ENCODE measurements around the gene ST7L. TPM values are rescaled to one million over a fixed set of nuclear protein-coding genes. Genes with fewer than 3 reads are reported as not detected.

Gene ST7L
- total and polyA plus RNA-seq, 2 donors (not counting 1 experiment from before 2014, with no cell fraction given): 14.6 to 18.0 TPM

DNA sequence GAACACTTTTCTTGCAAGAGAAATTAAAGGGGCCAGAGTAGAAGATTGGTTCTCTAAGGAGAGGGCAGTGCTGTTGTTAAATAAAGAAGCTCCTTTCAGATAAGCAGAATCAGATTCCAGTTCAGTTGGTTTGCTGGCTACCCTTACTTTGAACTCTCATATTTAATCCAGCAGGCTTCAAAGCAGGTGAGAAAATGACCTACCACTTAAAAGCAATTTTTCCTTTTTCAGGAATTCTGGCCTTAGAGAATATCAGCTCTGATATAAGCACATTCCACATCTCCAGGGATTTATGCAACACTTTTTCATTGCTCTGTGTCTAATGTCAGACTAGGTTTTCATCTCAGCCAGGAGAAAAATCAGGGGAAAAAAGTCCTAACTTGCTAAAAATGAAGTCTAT, 81.5 kb downstream of the ST7L start:
- H3K4me1 ChIP-seq (ENCODE audit: control insufficient read depth, extremely low read depth, insufficient read depth, low read length): peaks cover 2% of the 10 kb centered on the region
- H3K4me3 ChIP-seq (replicated peaks in 1 of 4; ENCODE audit: control extremely low read depth in 1 of 4, insufficient read depth in 1 of 4, low read depth in 3 of 4, low read length in 4 of 4): no peak overlapping the region
- no peaks in the 10 kb centered on the region for H3K9me3 ChIP-seq (ENCODE audit: control insufficient read depth, insufficient read depth, low read depth, low read length)
- H3K27me3 ChIP-seq (ENCODE audit: control insufficient read depth, insufficient read depth, low read length): no peaks in the 10 kb centered on the region
- H4K20me1 ChIP-seq (ENCODE audit: control insufficient read depth, extremely low read depth, insufficient read depth, low read length): no peaks in the 10 kb centered on the region
- DNase-seq (ENCODE audit: low read depth in 2 of 2): peak in 1 of 2 donors; percentile 82
- H3K79me2 ChIP-seq (ENCODE audit: control insufficient read depth, insufficient read depth, low read length): no peaks in the 10 kb centered on the region
- no peak overlapping the region for H3K27ac ChIP-seq (ENCODE audit: insufficient read depth, low read length)
- H2AFZ ChIP-seq (ENCODE audit: low read length): no peak overlapping the region
- peaks cover 3% of the 10 kb centered on the region for H3K36me3 ChIP-seq (ENCODE audit: control insufficient read depth, insufficient read depth, low read length)
- no peak for TF ChIP-seq EZH2 (IDR thresholded peaks at IDR 0.05; ENCODE audit: low read length, missing control alignments)
- TF ChIP-seq, protein P1, sequence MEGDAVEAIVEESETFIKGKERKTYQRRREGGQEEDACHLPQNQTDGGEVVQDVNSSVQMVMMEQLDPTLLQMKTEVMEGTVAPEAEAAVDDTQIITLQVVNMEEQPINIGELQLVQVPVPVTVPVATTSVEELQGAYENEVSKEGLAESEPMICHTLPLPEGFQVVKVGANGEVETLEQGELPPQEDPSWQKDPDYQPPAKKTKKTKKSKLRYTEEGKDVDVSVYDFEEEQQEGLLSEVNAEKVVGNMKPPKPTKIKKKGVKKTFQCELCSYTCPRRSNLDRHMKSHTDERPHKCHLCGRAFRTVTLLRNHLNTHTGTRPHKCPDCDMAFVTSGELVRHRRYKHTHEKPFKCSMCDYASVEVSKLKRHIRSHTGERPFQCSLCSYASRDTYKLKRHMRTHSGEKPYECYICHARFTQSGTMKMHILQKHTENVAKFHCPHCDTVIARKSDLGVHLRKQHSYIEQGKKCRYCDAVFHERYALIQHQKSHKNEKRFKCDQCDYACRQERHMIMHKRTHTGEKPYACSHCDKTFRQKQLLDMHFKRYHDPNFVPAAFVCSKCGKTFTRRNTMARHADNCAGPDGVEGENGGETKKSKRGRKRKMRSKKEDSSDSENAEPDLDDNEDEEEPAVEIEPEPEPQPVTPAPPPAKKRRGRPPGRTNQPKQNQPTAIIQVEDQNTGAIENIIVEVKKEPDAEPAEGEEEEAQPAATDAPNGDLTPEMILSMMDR (conservative IDR thresholded peaks at IDR 0.05 in 1 of 2, IDR thresholded peaks at IDR 0.05 in 1 of 2; ENCODE audit: low read depth in 1 of 2, low read length in 2 of 2): no peak
- H3K4me2 ChIP-seq (ENCODE audit: extremely low read depth, insufficient read depth, low read length): no peak overlapping the region
- no peak overlapping the region for H3K9ac ChIP-seq (ENCODE audit: insufficient read depth, low read length)

DNA sequence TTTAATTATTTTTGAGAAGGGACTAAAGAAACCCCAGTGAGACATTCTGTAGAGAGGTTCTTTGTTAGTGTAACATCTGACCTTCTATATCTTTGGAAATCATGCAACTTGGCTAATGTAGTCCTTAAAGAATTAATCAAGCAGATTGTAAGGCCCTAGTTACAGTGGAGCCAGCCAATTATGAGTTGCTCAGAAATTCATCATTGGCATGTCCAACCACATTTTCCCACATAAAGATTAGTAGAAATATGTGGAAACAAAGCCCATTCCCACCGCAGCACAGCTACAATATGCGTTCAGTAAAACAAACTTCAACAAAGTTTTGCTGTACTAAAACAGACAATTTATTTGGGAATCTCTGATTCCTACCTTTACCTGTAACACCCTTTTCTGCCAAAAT, 82.4 kb downstream of the ST7L start:
- H3K4me2 ChIP-seq (ENCODE audit: extremely low read depth, insufficient read depth, low read length): no peak overlapping the region
- no peak overlapping the region for H3K27ac ChIP-seq (ENCODE audit: insufficient read depth, low read length)
- peaks cover 2% of the 10 kb centered on the region for H3K4me1 ChIP-seq (ENCODE audit: control insufficient read depth, extremely low read depth, insufficient read depth, low read length)
- H3K9me3 ChIP-seq (ENCODE audit: control insufficient read depth, insufficient read depth, low read depth, low read length): no peaks in the 10 kb centered on the region
- H2AFZ ChIP-seq (ENCODE audit: low read length): no peak overlapping the region
- peak; percentile 52 to 92 for DNase-seq (ENCODE audit: low read depth in 2 of 2)
- no peaks in the 10 kb centered on the region for H3K27me3 ChIP-seq (ENCODE audit: control insufficient read depth, insufficient read depth, low read length)
- H3K4me3 ChIP-seq (replicated peaks in 1 of 4; ENCODE audit: control extremely low read depth in 1 of 4, insufficient read depth in 1 of 4, low read depth in 3 of 4, low read length in 4 of 4): no peak overlapping the region
- no peak overlapping the region for H3K9ac ChIP-seq (ENCODE audit: insufficient read depth, low read length)
- H3K79me2 ChIP-seq (ENCODE audit: control insufficient read depth, insufficient read depth, low read length): no peaks in the 10 kb centered on the region
- H4K20me1 ChIP-seq (ENCODE audit: control insufficient read depth, extremely low read depth, insufficient read depth, low read length): no peaks in the 10 kb centered on the region
- H3K36me3 ChIP-seq (ENCODE audit: control insufficient read depth, insufficient read depth, low read length): peaks cover 3% of the 10 kb centered on the region
- no peak for TF ChIP-seq EZH2 (IDR thresholded peaks at IDR 0.05; ENCODE audit: low read length, missing control alignments)
- TF ChIP-seq, protein P1 (conservative IDR thresholded peaks at IDR 0.05 in 1 of 2, IDR thresholded peaks at IDR 0.05 in 1 of 2; ENCODE audit: low read depth in 1 of 2, low read length in 2 of 2): no peak

DNA sequence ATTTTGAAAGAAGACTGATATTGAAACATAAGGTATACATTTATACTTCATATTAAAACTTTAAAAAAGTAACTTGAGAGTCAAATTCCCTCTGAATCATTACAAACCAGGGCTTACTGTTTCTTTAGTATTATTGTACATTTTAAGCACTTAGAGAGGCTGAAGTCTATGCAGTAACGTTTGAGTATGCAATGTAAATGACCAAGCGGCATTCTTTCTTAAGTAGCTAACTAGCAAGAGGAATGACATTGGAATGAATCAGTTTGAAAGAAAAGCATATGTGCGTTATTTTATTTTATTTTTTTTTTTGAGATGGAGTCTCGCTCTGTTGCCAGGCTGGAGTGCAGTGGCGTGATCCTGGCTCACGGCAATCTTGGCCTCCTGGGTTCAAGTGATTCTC, 85.9 kb downstream of the ST7L start:
- TF ChIP-seq EZH2 (IDR thresholded peaks at IDR 0.05; ENCODE audit: low read length, missing control alignments): no peak
- TF ChIP-seq, protein P1 (conservative IDR thresholded peaks at IDR 0.05 in 1 of 2, IDR thresholded peaks at IDR 0.05 in 1 of 2; ENCODE audit: low read depth in 1 of 2, low read length in 2 of 2): no peak
- DNase-seq (ENCODE audit: low read depth in 2 of 2): peak; percentile 59 to 91
- no peak overlapping the region for H3K4me2 ChIP-seq (ENCODE audit: extremely low read depth, insufficient read depth, low read length)
- no peak overlapping the region for H3K4me3 ChIP-seq (replicated peaks in 1 of 4; ENCODE audit: control extremely low read depth in 1 of 4, insufficient read depth in 1 of 4, low read depth in 3 of 4, low read length in 4 of 4)
- H3K27me3 ChIP-seq (ENCODE audit: control insufficient read depth, insufficient read depth, low read length): no peaks in the 10 kb centered on the region
- no peaks in the 10 kb centered on the region for H3K79me2 ChIP-seq (ENCODE audit: control insufficient read depth, insufficient read depth, low read length)
- H3K9ac ChIP-seq (ENCODE audit: insufficient read depth, low read length): no peak overlapping the region
- H3K4me1 ChIP-seq (ENCODE audit: control insufficient read depth, extremely low read depth, insufficient read depth, low read length): peaks cover 5% of the 10 kb centered on the region
- no peaks in the 10 kb centered on the region for H3K9me3 ChIP-seq (ENCODE audit: control insufficient read depth, insufficient read depth, low read depth, low read length)
- no peak overlapping the region for H2AFZ ChIP-seq (ENCODE audit: low read length)
- peaks cover 3% of the 10 kb centered on the region for H3K36me3 ChIP-seq (ENCODE audit: control insufficient read depth, insufficient read depth, low read length)
- H4K20me1 ChIP-seq (ENCODE audit: control insufficient read depth, extremely low read depth, insufficient read depth, low read length): no peaks in the 10 kb centered on the region
- no peak overlapping the region for H3K27ac ChIP-seq (ENCODE audit: insufficient read depth, low read length)

Data from fibroblast of lung (primary cell).